Colonic mucosa (tissue), 4 donors: ENCODE data around the gene PERCC1. TPM values are rescaled to one million over a fixed set of nuclear protein-coding genes. Genes with fewer than 3 reads are reported as not detected.

ENCODE experiments used
- DNase-seq: peaks from one replicate; pipeline ENCODE4 v3.0.0-alpha.2; 2020
- H3K27ac ChIP-seq: fragments of 200-600 bp; one replicate; pipeline ENCODE4 v1.8.0; 2021
- H3K27me3 ChIP-seq: fragments of 200-600 bp; one replicate; pipeline ENCODE4 v1.8.0; 2021
- H3K36me3 ChIP-seq: fragments of 200-600 bp; one replicate; pipeline ENCODE4 v1.8.0; 2021
- H3K4me1 ChIP-seq: fragments of 200-600 bp; one replicate; pipeline ENCODE4 v1.8.0; 2021; ENCODE audit warnings: mild to moderate bottlenecking
- H3K4me3 ChIP-seq: fragments of 200-600 bp; one replicate; pipeline ENCODE4 v1.8.0; 2021
- H3K9ac ChIP-seq, 2 donors: one replicate each; pipeline ENCODE4 v1.7.0; 2013; ENCODE audit warnings: control low read depth in 2 of 2, low read depth in 2 of 2, low read length in 2 of 2
- H3K9me3 ChIP-seq: fragments of 200-600 bp; one replicate; pipeline ENCODE4 v1.8.0; 2021
- CTCF ChIP-seq: fragments of 200-600 bp; IDR thresholded peaks from one replicate; pipeline ENCODE4 v1.8.0; 2022; ENCODE audit warnings: antibody characterized with exemption, mild to moderate bottlenecking
- intact Hi-C: fragments of 100-400 bp; cut with DNase I; formaldehyde crosslinking; loops from one replicate; pipeline ENCODE4 v1.14.1; 2022
- total RNA-seq, 2 donors: library from RNA; stranded (reverse); fragmentation: NEBNext Ultra II Directional in 1 of 2; extraction: Animal tissue kit (Norgen Biotek cat#: 25700) in 1 of 2; gene quantifications; one replicate each; pipeline ENCODE4 v1.2.1, GENCODE V29; 2021
- donor health status: healthy.
- donor health status: DM: no; HTN: no; CAD: no.
- donor health status: DM: no; HTN: no; CAD: no.

The PERCC1 gene
- total RNA-seq, 2 donors from 2014 or later, result 0.27 TPM

DNA sequence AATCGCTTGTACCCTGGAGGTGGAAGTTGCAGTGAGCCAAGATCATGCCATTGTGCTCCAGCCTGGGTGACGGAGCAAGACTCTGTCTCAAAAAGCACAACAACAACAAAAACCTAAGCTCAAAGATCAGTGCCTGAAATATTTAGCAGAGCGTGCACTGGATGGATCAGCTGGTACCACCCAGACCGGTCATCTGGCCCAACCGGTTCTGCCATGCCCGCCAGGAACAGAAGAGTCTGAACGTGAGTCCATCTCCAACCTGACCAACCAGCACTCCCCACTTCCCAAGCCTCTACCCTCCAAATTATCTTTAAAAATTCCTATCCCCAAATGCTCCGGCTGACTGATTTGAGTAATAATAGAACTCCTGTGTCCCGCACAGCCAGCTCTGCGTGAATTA is 8.8 kb upstream of the PERCC1 start:
- H3K27ac ChIP-seq, result no peak overlapping the region
- no peak overlapping the region for H3K4me3 ChIP-seq
- H3K9ac ChIP-seq, result no peak overlapping the region
- H3K27me3 ChIP-seq, result no peaks in the 10 kb centered on the region
- no peaks in the 10 kb centered on the region for H3K9me3 ChIP-seq
- no peak for DNase-seq
- intact Hi-C loops, result no loop called here
- no peaks in the 10 kb centered on the region for H3K36me3 ChIP-seq
- peaks cover 3% of the 10 kb centered on the region for H3K4me1 ChIP-seq
- no peak for TF ChIP-seq CTCF

GRCh38 chr16:1424028-1424427 is 6.8 kb upstream of the PERCC1 start:
- no peaks in the 10 kb centered on the region for H3K27me3 ChIP-seq
- H3K36me3 ChIP-seq, result no peaks in the 10 kb centered on the region
- intact Hi-C loops, result no loop called here
- TF ChIP-seq CTCF, result no peak
- no peaks in the 10 kb centered on the region for H3K9me3 ChIP-seq
- H3K4me3 ChIP-seq, result no peak overlapping the region
- H3K9ac ChIP-seq, result no peak overlapping the region
- H3K27ac ChIP-seq, result no peak overlapping the region
- DNase-seq, result no peak
- H3K4me1 ChIP-seq, result peaks cover 3% of the 10 kb centered on the region

DNA sequence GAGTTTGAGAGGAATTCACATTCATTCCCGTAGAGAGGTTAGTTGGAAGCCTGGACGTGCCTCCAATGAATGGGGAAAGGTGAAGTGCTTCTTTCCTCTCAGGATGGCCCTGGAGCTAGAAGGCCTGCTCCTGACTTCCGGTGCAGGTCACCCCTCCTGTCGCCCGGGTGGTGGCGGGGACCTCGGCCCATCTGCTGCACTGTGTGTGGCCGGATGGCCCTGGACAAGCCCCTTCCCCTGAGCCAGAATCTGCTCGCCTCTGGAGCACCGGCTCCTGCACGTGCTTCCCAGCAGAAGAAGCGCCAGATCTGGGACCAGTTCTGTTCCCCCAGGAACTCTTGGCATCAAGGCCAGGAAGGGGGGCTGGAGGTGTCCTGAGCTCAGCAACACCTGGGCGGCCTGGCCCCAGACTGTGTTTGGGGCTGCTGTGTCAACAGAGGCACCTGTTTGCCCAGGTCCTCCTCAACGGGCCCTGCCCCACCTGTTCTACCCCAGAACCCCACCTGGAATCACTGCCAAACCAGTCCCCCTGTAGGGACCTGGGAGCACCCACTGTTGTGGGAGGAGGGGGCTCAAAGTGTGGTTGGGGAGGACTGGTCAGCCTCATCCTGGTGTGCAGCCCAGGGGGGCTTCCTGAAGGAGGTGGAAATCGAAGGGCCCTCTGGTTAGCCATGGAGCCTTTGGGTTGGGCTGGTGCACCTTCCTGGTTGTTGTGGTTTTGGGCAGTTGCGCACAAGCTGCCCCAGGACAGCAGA is 5.1 kb upstream of the PERCC1 start:
- Histone ChIP-seq H3K9ac (peak overlapping the region in 1 of 2 donors; percentile 24), H3K9me3 (no peaks in the 10 kb centered on the region), H3K4me3 (no peak overlapping the region), H3K27ac (no peak overlapping the region), H3K36me3 (no peaks in the 10 kb centered on the region), H3K4me1 (no peaks in the 10 kb centered on the region), H3K27me3 (no peaks in the 10 kb centered on the region)
- no peak for TF ChIP-seq CTCF
- DNase-seq, result no peak
- intact Hi-C loops, result no loop called here

GRCh38 chr16:1426734-1427471 is 4.0 kb upstream of the PERCC1 start:
- no peaks in the 10 kb centered on the region for H3K9me3 ChIP-seq
- H3K4me1 ChIP-seq, result no peaks in the 10 kb centered on the region
- intact Hi-C loops, result no loop called here
- TF ChIP-seq CTCF, result no peak
- no peak for DNase-seq
- H3K27ac ChIP-seq, result no peak overlapping the region
- no peak overlapping the region for H3K9ac ChIP-seq
- H3K27me3 ChIP-seq, result no peaks in the 10 kb centered on the region
- no peaks in the 10 kb centered on the region for H3K36me3 ChIP-seq
- H3K4me3 ChIP-seq, result no peak overlapping the region

DNA sequence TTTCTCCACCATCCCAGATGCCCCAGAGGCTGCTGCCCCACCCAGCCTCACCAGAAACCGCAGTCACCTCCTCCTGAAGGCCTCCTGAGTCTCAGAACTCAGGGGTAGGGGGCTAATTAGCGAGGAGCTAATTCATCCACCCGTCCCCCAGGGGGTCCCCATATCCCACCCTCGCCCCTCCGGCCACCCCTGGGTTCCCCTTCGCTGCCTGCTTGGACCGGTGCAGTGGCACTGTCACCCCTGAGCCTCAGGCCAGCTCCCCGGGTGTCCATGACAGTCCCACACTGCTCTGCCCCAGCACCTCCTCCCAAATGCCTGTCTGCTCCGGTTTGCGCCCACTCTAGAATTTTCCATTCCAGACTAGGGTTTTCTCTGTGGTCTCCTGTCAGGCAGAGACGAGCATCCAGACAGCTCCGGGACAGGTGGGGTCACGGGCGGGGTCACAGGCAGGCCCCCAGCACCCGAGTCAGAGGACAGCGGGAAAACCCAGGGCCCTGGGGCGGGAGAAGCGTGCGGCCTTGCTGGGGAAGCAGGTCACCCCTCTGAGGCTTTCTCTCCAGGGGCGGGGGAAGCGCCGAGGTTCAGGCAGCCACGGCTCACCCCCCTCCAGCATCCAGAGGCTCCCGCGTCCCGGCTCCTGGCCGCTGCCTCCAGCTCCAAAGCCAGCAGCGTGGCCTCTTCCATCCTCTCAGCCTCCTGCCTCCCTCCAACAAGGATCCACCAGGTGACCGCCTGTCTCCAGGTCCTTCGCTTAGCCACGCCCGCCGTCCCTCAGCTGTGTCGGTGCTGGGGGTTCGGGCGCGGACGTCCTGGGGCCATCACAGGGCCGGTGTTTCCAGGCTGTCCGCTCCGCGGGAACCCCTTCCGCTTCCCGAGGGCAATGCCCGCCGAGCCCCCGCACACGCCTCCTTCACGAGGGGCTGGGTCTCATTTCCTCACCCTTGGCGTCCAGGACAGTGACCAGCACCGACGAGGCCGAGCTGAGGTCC is 3.1 kb upstream of the PERCC1 start:
- no peak overlapping the region for H3K27ac ChIP-seq
- H3K36me3 ChIP-seq, result no peaks in the 10 kb centered on the region
- no peaks in the 10 kb centered on the region for H3K9me3 ChIP-seq
- no peak for DNase-seq
- no peaks in the 10 kb centered on the region for H3K27me3 ChIP-seq
- no peak overlapping the region for H3K9ac ChIP-seq
- no peak for TF ChIP-seq CTCF
- intact Hi-C loops, result no loop called here
- no peaks in the 10 kb centered on the region for H3K4me1 ChIP-seq
- H3K4me3 ChIP-seq, result no peak overlapping the region
